NCI-H226 (cell line): ENCODE data around the gene NID1.
"Not testable (repeated sequence)": the region's sequence is repeated elsewhere in the genome, so short reads cannot be mapped to it uniquely, and the experiment has no call there.

Source experiments
- DNase-seq: peaks from one replicate; pipeline ENCODE4 v3.0.0-alpha.2; 2015

NID1 gene

GRCh38 chr1:236091933-236092318 lies 27.0 kb upstream of the NID1 start:
- DNase-seq, result no peak

- no peak for DNase-seq
Measured at GRCh38 chr1:236090741-236091147, 25.9 kb upstream of the NID1 start.

DNA sequence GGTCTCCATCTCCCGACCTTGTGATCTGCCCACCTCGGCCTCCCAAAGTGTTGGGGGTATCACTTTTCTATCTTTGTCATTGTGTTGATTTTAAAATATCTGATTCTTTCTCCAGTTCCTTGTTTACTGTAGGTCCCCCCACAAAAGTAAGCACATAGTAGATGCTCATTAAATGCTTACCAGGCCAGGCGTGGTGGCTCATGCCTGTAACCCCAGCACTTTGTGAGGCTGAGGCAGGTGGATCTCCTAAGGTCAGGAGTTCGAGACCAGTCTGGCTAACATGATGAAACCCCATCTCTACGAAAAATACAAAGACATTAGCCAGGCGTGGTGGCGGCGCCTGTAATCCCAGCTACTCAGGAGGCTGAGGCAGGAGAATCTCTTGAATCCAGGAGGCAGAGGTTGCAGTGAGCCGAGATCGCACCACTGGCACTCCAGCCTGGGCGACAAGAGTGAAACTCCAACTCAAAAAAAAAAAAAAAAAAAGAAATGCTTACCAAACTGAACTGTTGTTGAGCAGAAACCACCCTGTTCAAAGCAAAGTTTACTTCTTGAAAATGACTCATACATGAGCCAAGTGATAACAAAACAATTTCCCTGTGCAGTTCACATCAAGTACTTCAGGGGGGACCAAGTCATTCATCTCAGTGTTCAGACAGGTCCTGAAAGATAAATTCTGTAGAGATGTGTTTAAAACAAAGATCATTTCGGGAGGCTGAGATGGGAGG lies 24.3 kb upstream of the NID1 start:
- peak; percentile 48 for DNase-seq

- DNase-seq, result no peak
Measured at GRCh38 chr1:236086537-236086936, 21.6 kb upstream of the NID1 start.

DNA sequence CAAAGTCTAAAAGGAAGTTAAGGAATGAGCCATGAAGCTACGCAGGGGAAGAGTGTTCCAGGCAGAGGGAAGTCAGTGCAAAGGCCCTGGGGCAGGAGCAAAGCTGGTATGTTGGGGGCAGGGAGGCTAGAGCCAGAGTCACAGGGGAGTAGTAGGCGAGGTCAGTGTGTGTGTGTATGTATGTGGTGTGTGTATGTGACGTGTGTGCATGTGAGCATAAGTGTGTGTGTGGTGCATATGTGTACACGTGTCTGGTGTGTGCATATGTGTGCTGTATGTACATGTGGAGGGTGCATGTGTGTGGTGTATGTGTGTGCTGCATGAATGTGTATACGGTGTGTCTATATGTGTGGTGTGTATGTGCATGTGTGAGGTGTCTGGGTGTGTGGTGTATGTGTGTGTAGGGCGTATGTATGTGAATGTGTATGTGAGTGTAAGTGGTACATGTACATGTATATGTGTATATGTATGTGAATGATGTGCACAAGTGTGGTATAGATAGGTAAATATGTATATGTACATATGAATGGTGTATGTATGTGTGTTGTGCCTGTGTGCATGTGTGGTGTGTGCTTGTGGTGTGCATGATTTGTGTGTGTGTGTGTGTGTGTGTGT lies 20.8 kb upstream of the NID1 start:
- no peak for DNase-seq

GRCh38 chr1:236084386-236084730 lies 19.5 kb upstream of the NID1 start:
- DNase-seq, result no peak

DNA sequence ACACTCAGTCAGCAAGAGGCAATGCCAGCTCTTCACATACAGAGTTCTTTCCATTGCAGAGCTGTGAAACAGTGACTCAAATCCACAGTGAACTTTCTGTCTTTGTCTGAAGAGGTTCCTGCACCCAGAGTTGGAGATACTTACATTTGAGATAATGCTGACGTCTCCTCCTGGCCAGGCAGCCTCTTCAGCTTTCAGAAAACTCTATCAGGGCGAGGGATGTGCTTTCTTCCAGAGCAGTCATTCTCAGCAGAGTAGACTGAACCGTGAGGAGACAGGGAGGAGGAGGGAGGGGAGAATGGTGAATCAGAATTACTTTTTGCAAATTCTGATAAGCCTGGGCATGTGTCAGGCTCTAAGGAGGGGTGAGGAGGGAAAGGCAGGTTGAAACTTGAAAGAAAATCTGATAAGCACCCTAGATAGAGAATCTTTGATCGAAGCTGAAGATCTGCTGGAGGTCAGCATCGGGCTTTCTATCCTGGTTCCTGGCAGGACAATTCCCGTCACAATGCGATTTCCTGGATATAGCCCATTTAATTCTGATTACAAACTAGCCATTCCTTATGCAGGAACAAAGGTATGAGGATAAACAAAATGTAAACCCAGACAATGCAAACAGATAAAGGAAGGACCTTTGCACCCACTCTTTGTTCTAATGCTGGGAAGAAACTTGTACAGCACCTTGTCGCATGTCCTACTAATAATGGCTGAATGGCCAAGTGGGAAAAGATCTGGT lies 18.9 kb upstream of the NID1 start:
- peak; percentile 69 for DNase-seq

- no peak for DNase-seq
Measured at GRCh38 chr1:236082526-236082925, 17.6 kb upstream of the NID1 start.

DNA sequence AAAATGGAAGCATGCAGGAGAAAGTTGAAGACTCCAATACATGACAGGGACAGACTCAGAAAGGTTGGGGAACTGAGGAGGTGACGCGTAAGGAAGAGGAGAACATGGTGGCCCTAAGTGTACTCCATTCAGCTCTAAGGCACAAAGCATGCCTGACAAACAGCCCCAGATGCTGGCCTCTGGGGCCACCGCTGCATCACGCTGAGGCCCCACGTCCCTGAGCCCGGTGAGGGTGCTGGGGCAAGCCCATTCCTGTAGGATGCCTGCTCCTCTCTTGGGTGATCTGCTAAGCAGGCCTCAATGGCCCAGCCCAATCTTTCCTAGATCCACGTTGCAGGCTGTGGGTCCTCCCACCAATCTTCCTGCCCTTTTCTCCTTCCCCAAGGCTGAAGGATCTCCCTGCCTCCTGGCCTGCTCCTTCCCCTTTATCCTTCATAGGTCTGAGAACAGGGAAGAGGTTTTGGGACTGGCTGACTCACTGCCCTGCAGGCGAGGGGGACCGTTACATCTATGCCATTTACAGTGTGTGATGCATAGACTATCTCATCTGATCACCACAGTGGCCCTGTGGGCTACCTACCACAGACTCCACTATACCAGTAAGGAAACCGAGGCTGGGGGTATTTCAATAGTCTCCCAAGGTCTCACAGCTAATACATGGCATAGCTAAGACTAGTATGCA lies 16.8 kb upstream of the NID1 start:
- no peak for DNase-seq

DNA sequence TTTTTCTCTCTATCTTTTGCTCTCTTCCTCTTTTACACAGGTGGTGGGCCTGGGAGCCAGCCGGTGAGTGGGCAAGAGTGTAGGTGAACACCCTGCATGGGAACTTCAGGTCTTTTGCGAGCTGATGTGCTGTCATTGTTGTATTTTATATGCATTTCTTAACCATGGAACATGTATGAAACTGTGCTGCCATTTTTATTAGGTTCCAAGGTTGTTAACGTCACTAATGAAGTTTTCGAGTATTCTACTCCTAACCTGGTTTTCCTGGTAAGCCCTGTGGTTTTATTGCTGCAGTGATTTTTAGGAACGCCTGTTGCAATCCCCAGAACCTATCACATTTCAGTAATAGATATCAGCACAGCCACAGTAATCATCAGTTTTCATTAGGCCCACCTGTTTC lies 14.8 kb upstream of the NID1 start:
- DNase-seq, result no peak

DNA sequence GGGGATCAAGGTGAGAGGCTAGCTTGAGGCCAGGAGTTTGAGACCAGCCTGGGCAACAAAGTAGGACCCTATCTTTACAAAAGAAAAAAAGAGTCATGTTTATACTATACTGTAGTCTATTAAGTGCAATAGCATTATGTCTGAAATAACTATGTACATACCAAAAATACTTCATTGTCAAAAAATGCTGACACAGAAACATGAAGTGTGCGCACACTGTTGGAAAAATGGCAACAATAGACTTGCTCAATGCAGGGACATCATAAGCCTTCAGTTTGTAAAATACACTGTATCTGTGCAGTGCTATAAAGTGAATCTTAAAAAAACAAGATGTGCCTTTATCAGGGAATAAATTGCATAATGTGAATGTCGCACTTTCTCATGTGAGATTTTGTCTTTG lies 14.1 kb upstream of the NID1 start:
- DNase-seq, result no peak

- not testable (repeated sequence) for DNase-seq
Measured at GRCh38 chr1:236078077-236078476, 13.2 kb upstream of the NID1 start.

DNA sequence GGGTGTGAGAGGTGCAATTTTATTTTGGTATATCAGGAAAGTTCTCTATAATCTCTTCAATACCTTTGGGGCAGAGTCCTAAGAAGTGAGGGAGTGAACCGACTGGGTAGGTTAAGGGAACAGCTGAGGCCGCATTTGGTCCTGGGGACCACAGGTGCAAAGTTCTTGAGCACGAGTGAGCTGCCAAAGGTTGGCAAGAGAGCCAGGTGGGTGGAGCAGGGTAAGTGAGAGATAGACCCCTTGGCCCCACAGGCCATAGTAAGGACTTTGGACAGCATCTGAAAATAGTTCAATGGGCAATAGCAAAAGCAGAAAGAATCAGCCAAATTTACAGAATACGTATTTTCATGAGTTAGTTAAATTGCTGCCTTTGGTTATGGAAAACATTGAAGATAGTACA lies 11.0 kb upstream of the NID1 start:
- DNase-seq, result no peak

DNA sequence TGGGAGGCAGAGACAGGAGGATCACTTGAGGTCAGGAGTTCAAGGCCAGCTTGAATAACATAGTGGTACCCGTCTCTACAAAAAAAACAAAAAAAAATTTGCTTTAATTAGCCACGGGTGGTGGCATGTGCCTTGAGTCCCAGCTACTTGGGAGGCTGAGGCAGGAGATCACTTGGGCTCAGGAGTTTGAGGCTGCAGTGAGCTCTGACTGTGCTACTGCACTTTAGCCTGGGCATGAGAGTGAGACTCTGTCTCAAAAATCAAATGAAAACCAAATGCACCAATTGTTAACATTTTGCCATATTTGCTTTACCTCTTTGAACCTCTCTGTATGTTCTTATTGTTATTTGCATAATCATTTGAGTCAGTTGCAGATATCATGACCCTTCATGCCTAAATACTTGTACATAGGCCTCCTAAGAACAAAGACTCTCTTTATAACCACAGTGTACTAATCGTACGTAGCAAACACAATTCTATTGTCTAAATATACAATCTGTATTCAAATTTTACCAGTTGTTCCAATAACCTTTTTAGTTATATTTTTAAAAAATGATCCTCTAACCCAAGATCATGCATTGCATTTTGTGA lies 8.5 kb upstream of the NID1 start:
- DNase-seq, result no peak

DNA sequence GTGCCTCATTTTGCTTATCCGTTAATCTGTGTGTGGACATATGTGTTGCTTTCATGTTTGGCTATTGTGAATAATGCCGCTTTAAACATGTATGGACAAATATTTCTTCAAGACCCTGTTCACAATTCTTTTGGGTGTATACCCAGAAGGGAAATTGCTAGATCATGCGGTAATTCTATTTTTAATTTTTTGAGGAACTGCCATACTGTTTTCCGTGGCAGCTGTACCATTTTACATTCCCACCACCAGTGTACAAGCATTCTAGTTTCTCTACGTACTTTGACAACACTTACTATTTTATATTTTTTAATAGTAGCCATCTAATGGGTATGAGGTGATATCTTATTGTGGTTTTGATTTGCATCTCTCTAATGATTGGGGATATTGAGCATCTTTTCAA lies 7.1 kb upstream of the NID1 start:
- DNase-seq, result no peak

DNA sequence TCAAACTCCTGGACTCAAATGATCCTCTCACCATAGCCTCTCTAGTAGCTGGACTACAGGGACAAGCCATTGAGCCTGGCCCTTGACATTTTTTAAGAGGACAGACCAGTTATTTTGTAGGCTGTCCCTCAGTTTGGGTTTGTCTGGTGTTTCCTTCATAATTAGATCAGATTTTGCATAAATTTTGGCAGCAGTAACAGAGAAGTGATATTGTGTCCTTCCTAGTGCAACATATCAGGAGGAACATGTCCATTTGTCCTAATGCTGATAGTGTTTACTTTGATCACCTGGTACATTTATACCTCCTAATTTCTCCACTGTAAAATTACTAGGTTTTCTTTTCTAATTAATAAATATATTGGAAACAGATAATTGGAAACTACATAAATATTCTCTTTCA lies 5.9 kb upstream of the NID1 start:
- DNase-seq, result no peak

GRCh38 chr1:236069796-236070195 lies 4.9 kb upstream of the NID1 start:
- DNase-seq, result no peak

DNA sequence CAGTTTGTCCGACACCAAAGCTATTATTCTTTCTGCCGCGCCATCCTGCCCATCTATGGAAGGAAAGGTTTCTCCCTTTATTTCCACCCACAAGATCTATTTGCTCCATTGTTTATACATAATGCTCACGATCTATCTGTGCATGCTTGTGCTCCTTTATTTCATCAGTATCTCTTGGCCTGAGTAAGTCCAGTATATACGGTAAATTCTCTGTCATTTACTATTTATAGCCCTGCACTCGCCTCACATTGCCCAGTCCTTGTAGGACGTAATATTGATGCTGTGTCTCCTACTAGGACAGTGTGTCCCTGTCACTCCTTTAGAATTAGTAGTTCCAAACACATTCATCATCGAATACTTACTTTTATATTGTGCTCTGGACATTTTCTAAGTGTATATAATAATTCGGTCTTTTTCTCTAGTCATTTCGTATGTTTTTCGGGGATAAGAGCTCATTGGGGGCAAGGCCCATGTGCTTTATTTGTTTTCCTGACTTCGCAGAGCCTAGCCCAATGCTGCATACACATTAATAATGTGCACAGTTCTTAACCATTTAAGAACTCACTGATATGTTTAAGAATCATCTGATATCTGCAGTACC lies 3.1 kb upstream of the NID1 start:
- no peak for DNase-seq

DNA sequence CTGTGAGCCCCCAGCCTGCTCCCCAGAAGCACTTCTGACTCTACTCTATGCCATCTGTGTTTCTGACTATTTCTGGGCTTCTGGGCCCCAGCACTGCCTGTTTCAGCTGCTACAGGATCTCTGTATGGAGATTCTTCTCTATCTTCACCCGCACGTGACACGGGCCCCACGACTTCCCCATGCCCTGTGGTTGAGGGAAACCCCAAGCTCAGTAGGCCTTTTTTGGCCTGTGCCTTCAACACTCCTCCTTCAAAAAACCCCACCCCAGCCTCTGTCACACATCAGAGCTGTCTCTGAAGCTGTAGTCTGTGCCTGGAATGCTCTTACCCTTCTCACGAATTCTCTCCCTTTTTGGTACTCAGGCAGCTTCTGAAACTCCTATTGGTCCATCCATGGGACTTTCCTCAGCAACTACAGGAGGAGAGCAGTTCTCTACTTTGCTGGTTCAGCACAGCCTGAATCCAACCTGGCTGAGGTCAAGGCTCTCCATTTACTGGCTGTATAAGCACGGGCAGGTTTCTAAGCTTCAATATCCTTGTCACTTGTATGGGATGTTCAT lies 2.0 kb upstream of the NID1 start:
- no peak for DNase-seq

DNA sequence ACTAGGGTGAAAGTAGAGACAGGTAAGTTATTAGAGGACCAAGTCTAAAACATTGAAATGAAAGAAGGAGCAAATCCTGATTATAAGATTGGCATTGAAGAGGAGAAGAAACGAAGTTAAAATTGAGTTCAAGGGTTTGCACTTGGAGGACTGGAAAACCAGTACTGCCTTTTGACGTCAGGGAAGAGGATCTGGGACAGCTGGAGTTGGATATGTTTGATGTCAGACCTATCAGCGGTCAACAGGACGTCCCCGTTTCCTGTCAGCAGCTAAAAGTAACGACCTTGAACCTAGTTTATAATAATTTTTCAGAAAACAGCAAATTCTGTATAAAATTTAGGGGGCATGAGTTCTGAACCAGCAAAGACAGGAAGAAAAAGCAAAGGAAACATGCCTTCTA lies 1.2 kb upstream of the NID1 start:
- no peak for DNase-seq

- DNase-seq, result no peak
Measured at GRCh38 chr1:236065509-236066005, 667 bp upstream of the NID1 start.

DNA sequence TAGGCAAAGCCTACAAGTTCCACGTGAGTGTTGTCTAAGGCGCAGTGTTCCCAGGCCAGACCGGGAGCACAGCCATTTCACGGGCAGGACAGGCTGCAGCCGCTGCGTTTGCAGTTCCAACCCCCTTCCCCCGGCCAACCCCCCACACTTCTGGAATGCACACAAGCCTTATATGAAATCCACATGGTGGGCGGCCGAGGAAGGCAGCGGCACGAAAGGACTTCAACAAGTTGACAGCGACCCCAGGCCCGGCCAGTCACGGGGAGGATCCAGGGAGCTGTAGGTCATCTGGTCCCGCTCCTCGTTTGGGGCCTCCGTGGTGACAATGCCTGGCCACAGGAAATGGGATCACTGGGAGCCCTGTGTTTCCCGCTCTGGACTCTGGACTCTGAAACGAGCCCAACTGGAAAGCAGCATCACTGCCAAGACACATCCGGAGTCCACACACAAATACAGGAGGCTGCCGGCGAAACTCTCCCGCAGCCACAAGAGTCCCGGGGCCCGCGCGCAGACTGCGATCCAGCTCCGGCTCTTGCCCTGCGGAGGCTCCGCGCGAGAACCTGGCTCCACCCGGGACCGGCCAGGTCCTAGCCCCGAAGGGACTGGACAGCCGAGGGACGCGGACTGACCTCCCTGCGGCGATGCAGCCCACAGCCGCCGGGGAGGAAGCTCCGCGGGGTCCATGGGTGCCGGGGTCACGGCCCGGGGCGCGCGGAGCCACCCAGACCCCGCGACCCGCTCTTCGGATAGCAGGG lies 794 bp downstream of the NID1 start:
- DNase-seq, result no peak
